Activated CD4-positive, alpha-beta memory T cell treated with anti-CD3 and anti-CD28 coated beads for 36 hours (primary cell): ENCODE results near the gene GPT2. TPM values are rescaled to one million over a fixed set of nuclear protein-coding genes. Genes with fewer than 3 reads are reported as not detected.
A peak's percentile ranks its signal among the peaks of the same experiment; 100 is the strongest.

Source experiments
- CTCF ChIA-PET: fragments of 350-600 bp; sonication (Branson Sonifier 250); formaldehyde crosslinking; loops from one replicate; lab custom pipeline; 2021; ENCODE audit warnings: antibody characterized with exemption, inconsistent platforms; lab: Charles Lee
- POLR2A ChIA-PET: fragments of 350-600 bp; sonication (Branson Sonifier 250); formaldehyde crosslinking; loops from one replicate; lab custom pipeline; 2021; ENCODE audit warnings: antibody characterized with exemption; lab: Charles Lee
- DNase-seq: peaks from one replicate; pipeline ENCODE4 v3.0.0-alpha.2; 2020
- H3K27ac Mint-ChIP-seq: one replicate; pipeline ENCODE4 v1.8.0; 2021; ENCODE audit warnings: mixed read lengths
- H3K27me3 Mint-ChIP-seq: one replicate; pipeline ENCODE4 v1.8.0; 2021; ENCODE audit warnings: mixed read lengths
- H3K36me3 Mint-ChIP-seq: one replicate; pipeline ENCODE4 v1.8.0; 2021; ENCODE audit warnings: mixed read lengths
- H3K4me1 Mint-ChIP-seq: one replicate; pipeline ENCODE4 v1.8.0; 2021; ENCODE audit warnings: low read depth, mixed read lengths
- H3K4me3 Mint-ChIP-seq: one replicate; pipeline ENCODE4 v1.8.0; 2021; ENCODE audit warnings: mild to moderate bottlenecking, mixed read lengths
- H3K9me3 Mint-ChIP-seq: one replicate; pipeline ENCODE4 v1.8.0; 2021; ENCODE audit warnings: mixed read lengths
- intact Hi-C: fragments of 100-400 bp; cut with micrococcal nuclease; formaldehyde crosslinking; loops from one replicate; pipeline ENCODE4 v1.15.1; 2023
- total RNA-seq, 2 experiments: library from RNA; stranded (reverse); gene quantifications; one replicate each; pipeline ENCODE4 v1.2.3, GENCODE V29; 2021

GPT2 gene
- 10 to 100 TPM; 20.2 to 23.1 TPM for total RNA-seq

- CTCF ChIA-PET: interaction anchor here (0.6 to 2.8 kb wide), 14 partner anchors 20 to 258 kb away, joined by 3 to 14 read pairs (median 4); partner anchors contain the start of genes DNAJA2 and ORC6
- POLR2A ChIA-PET: interaction anchor here (0.7 to 2.1 kb wide), 6 partner anchors 21 to 194 kb away, joined by 3 to 9 read pairs (median 3); partner anchors contain the start of genes C16orf87, DNAJA2, ORC6 and VPS35
- DNase-seq: peak; percentile 88
- Mint-ChIP-seq H3K27me3 (peaks cover 5% of the 10 kb centered on the region), H3K36me3 (peaks cover 5% of the 10 kb centered on the region), H3K9me3 (no peaks in the 10 kb centered on the region), H3K27ac (peak within 1 kb of the TSS; percentile 72), H3K4me1 (peaks cover 18% of the 10 kb centered on the region), H3K4me3 (peak within 1 kb of the TSS; percentile 73)
- intact Hi-C loops: loop anchor here (1.0 to 5.0 kb wide), 5 partner anchors 22 to 578 kb away; partner anchors contain the start of genes C16orf87, ITFG1, ORC6 and PHKB
Measured at GRCh38 chr16:46883690-46884512, at the start of gene GPT2. TSS of gene GPT2 (plus strand) at chr16:46884362. CDS start at chr16:46884716, 354 bp downstream.

GRCh38 chr16:46836534-46837530, 47.3 kb upstream of the GPT2 start:
- no peak overlapping the region for H3K4me3 Mint-ChIP-seq
- no peaks in the 10 kb centered on the region for H3K36me3 Mint-ChIP-seq
- intact Hi-C loops: no loop called here
- H3K27me3 Mint-ChIP-seq: no peaks in the 10 kb centered on the region
- no peak for DNase-seq
- POLR2A ChIA-PET: no interaction called here
- no peak overlapping the region for H3K27ac Mint-ChIP-seq
- peaks cover under 1% of the 10 kb centered on the region for H3K9me3 Mint-ChIP-seq
- CTCF ChIA-PET: no interaction called here
- H3K4me1 Mint-ChIP-seq: peaks cover 4% of the 10 kb centered on the region

- DNase-seq: no peak
- Mint-ChIP-seq H3K9me3 (peaks cover 12% of the 10 kb centered on the region), H3K27me3 (no peaks in the 10 kb centered on the region), H3K27ac (no peak overlapping the region), H3K36me3 (no peaks in the 10 kb centered on the region), H3K4me3 (no peak overlapping the region), H3K4me1 (peaks cover 4% of the 10 kb centered on the region)
- intact Hi-C loops: no loop called here
- POLR2A ChIA-PET: interaction anchor here (0.6 kb wide), 1 partner anchor 77 kb away, joined by 3 read pairs; no protein-coding TSS in a partner anchor
- CTCF ChIA-PET: interaction anchor here (1.2 kb wide), 1 partner anchor 39 kb away, joined by 4 read pairs; no protein-coding TSS in a partner anchor
Measured at GRCh38 chr16:46839986-46840443, 44.1 kb upstream of the GPT2 start.

GRCh38 chr16:46842192-46842895, 41.8 kb upstream of the GPT2 start:
- Mint-ChIP-seq H3K27me3 (peaks cover 2% of the 10 kb centered on the region), H3K4me1 (no peaks in the 10 kb centered on the region), H3K27ac (no peak overlapping the region), H3K36me3 (no peaks in the 10 kb centered on the region), H3K4me3 (no peak overlapping the region), H3K9me3 (peaks cover 12% of the 10 kb centered on the region)
- no peak for DNase-seq
- intact Hi-C loops: no loop called here
- ChIA-PET POLR2A (no interaction called here), CTCF (interaction anchor here (0.6 kb wide), 1 partner anchor 12 kb away, joined by 3 read pairs; no protein-coding TSS in a partner anchor)

GRCh38 chr16:46843898-46844642, 40.1 kb upstream of the GPT2 start:
- ChIA-PET CTCF (interaction anchor here (3.0 kb wide), 1 partner anchor 10 kb away, joined by 11 read pairs; no protein-coding TSS in a partner anchor), POLR2A (no interaction called here)
- intact Hi-C loops: no loop called here
- DNase-seq: no peak
- no peaks in the 10 kb centered on the region for H3K36me3 Mint-ChIP-seq
- H3K9me3 Mint-ChIP-seq: peaks cover 12% of the 10 kb centered on the region
- no peaks in the 10 kb centered on the region for H3K4me1 Mint-ChIP-seq
- no peak overlapping the region for H3K4me3 Mint-ChIP-seq
- peaks cover 3% of the 10 kb centered on the region for H3K27me3 Mint-ChIP-seq
- H3K27ac Mint-ChIP-seq: no peak overlapping the region

- ChIA-PET POLR2A (no interaction called here), CTCF (interaction anchor here (1.4 to 3.0 kb wide), 2 partner anchors 9 to 63 kb away, joined by 6 to 11 read pairs; no protein-coding TSS in a partner anchor)
- intact Hi-C loops: no loop called here
- H3K27ac Mint-ChIP-seq: no peak overlapping the region
- peaks cover 12% of the 10 kb centered on the region for H3K9me3 Mint-ChIP-seq
- no peaks in the 10 kb centered on the region for H3K4me1 Mint-ChIP-seq
- no peaks in the 10 kb centered on the region for H3K36me3 Mint-ChIP-seq
- DNase-seq: no peak
- H3K4me3 Mint-ChIP-seq: no peak overlapping the region
- peaks cover 6% of the 10 kb centered on the region for H3K27me3 Mint-ChIP-seq
Measured at GRCh38 chr16:46844771-46845170, 39.4 kb upstream of the GPT2 start.

GRCh38 chr16:46845952-46846351, 38.2 kb upstream of the GPT2 start:
- H3K27ac Mint-ChIP-seq: no peak overlapping the region
- CTCF ChIA-PET: interaction anchor here (0.6 to 3.0 kb wide), 4 partner anchors 8 to 62 kb away, joined by 4 to 11 read pairs (median 6); no protein-coding TSS in a partner anchor
- peaks cover 12% of the 10 kb centered on the region for H3K9me3 Mint-ChIP-seq
- no peak for DNase-seq
- intact Hi-C loops: no loop called here
- no peaks in the 10 kb centered on the region for H3K36me3 Mint-ChIP-seq
- no peaks in the 10 kb centered on the region for H3K4me1 Mint-ChIP-seq
- H3K27me3 Mint-ChIP-seq: peaks cover 6% of the 10 kb centered on the region
- H3K4me3 Mint-ChIP-seq: no peak overlapping the region
- POLR2A ChIA-PET: no interaction called here

- peak overlapping the region; percentile 24 for H3K27ac Mint-ChIP-seq
- CTCF ChIA-PET: interaction anchor here (1.0 kb wide), 2 partner anchors 81 to 175 kb away, joined by 3 to 5 read pairs; no protein-coding TSS in a partner anchor
- intact Hi-C loops: no loop called here
Measured at GRCh38 chr16:46848768-46849764, 35.1 kb upstream of the GPT2 start.

GRCh38 chr16:46850619-46851555, 33.3 kb upstream of the GPT2 start:
- Mint-ChIP-seq H3K36me3 (no peaks in the 10 kb centered on the region), H3K4me3 (no peak overlapping the region), H3K4me1 (no peaks in the 10 kb centered on the region), H3K27ac (no peak overlapping the region), H3K9me3 (no peaks in the 10 kb centered on the region), H3K27me3 (peaks cover 6% of the 10 kb centered on the region)
- ChIA-PET CTCF (interaction anchor here (0.9 to 4.8 kb wide), 4 partner anchors 13 to 177 kb away, joined by 3 to 31 read pairs (median 4); no protein-coding TSS in a partner anchor), POLR2A (no interaction called here)
- intact Hi-C loops: no loop called here
- no peak for DNase-seq

More at GRCh38 chr16:46848768-46849764, 35.1 kb upstream of the GPT2 start:
- no peaks in the 10 kb centered on the region for H3K36me3 Mint-ChIP-seq
- H3K4me3 Mint-ChIP-seq: no peak overlapping the region
- DNase-seq: no peak
- H3K9me3 Mint-ChIP-seq: no peaks in the 10 kb centered on the region
- POLR2A ChIA-PET: no interaction called here
- H3K4me1 Mint-ChIP-seq: no peaks in the 10 kb centered on the region
- peaks cover 6% of the 10 kb centered on the region for H3K27me3 Mint-ChIP-seq
